ENCODE measurements around the gene ZNF467.

- TF ChIP-seq, protein P1, sequence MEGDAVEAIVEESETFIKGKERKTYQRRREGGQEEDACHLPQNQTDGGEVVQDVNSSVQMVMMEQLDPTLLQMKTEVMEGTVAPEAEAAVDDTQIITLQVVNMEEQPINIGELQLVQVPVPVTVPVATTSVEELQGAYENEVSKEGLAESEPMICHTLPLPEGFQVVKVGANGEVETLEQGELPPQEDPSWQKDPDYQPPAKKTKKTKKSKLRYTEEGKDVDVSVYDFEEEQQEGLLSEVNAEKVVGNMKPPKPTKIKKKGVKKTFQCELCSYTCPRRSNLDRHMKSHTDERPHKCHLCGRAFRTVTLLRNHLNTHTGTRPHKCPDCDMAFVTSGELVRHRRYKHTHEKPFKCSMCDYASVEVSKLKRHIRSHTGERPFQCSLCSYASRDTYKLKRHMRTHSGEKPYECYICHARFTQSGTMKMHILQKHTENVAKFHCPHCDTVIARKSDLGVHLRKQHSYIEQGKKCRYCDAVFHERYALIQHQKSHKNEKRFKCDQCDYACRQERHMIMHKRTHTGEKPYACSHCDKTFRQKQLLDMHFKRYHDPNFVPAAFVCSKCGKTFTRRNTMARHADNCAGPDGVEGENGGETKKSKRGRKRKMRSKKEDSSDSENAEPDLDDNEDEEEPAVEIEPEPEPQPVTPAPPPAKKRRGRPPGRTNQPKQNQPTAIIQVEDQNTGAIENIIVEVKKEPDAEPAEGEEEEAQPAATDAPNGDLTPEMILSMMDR (conservative IDR thresholded peaks at IDR 0.05; ENCODE audit: low read depth, low read length) = no peak
- no peak for TF ChIP-seq EZH2 (IDR thresholded peaks at IDR 0.05; ENCODE audit: borderline replicate concordance, low read depth, low read length, poor library complexity, severe bottlenecking)
These were observed 54.1 kb downstream of the ZNF467 start for GRCh38 chr7:149719050-149719899.
